Epithelial cell of umbilical artery (primary cell): ENCODE results near the gene TOLLIP. TPM values are rescaled to one million over a fixed set of nuclear protein-coding genes. Genes with fewer than 3 reads are reported as not detected.

Experiments used
- total RNA-seq: library from RNA; depleted of rRNA; stranded (reverse); fragments of >200 nt; gene quantifications from 2 replicates; pipeline ENCODE4 v1.2.3, GENCODE V29; 2014

The TOLLIP gene
- total RNA-seq: 14.9 and 22.2 TPM in 2 replicates

DNA sequence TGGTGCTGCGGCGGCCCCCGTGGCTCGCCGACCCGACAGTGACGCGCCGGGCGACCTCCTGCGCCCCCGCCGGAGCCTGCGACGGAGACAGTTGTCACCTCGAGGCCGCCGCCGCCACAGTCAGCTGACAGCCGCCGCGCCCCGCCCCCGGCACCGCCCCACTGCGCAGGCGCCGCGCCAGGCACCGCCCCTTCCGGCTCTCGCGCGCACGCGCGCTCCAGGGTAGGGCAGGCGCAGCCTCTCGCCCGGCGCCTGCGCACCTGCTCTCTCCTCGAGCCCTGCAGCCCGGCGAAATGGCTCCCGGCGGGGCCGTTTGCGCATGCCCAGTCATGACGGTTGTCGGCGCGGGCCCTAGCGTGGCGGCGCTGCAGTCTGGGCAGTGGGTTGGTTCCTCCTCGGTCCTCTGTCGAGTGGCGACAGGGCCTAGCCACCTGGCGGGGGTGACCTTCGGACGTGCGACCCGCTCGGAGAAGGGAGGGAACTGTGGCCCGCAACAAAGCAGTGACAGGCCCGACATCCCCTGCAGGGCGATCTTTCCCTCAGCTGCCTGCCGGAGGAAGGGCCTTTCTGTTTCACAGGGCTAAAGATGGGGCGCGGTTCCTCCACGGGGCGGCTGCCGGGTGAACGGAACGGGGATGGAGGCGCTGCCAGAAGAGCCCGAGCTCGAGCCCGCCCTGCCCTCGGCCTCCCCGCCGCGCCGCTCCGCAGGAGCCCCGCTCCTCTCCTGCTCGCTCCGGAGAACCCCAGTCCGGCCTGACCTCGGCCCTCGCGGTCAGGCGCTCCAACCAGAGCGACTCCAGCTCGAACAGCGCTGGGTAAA is at the start of gene TOLLIP:
TOLLIP (minus strand) TSS at position 135 of the 820 bp plus-strand sequence; CDS start at position 1, 134 bp downstream.

Other genes starting within 250 kb of the TOLLIP start
- gene MUC2, start 234.8 kb downstream of the TOLLIP start, total RNA-seq: not detected in 2 replicates
- not detected in 2 replicates for gene MUC5AC, start 151.7 kb downstream of the TOLLIP start, total RNA-seq
- not detected in 2 replicates for gene MUC5B, start 86.6 kb downstream of the TOLLIP start, total RNA-seq
- 0.15 and 0.32 TPM in 2 replicates for gene BRSK2, start 80.3 kb upstream of the TOLLIP start, total RNA-seq
- 25.5 and 38.7 TPM in 2 replicates for gene MOB2, start 177.1 kb upstream of the TOLLIP start, total RNA-seq